RWPE1 (cell line): Measurements from ENCODE around the gene VAT1L.

Experiments used
- CTCF ChIA-PET: fragments of 350-600 bp; sonication (Branson Sonifier 250); formaldehyde crosslinking; extraction: SDS; loops from one replicate; lab custom pipeline; 2021; lab: Yijun Ruan, JAX
- POLR2A ChIA-PET: fragments of 400-600 bp; formaldehyde crosslinking; extraction: SDS; loops from one replicate; lab custom pipeline; 2020; ENCODE audit warnings: antibody characterized with exemption; ENCODE audit not compliant: low non-redundant PET; lab: Yijun Ruan, JAX
- DNase-seq: peaks from one replicate; pipeline ENCODE4 v3.0.0; 2012; ENCODE audit warnings: low spot score
- H3K27ac ChIP-seq: fragments of 450-650 bp; 2 replicates; pipeline ENCODE4 v1.5.1; 2017
- TF ChIP-seq, protein P1 (sequence below): fragments of 450-650 bp; conservative IDR thresholded peaks from 2 replicates; pipeline ENCODE4 v1.5.1; 2017; ENCODE audit warnings: low read depth, mild to moderate bottlenecking

The VAT1L gene

DNA sequence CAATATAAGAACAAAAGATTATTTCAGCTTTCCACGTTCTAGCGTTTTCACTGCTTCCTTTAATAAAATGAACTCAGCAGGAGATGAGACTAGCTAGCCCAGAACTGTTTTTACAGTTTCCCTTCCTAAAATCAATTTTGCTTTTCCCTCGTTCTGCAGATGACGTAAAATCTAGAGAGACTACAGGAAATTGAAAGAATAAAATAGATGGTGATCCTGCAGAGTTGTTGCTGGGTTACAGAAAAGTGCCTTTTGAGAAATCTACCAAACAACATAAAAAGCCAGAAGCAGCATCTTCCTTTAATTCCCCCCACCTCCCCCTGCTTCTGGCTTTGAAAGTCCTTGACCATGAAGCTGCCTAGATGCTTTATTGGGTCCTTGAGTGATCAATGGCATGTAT, 137.2 kb downstream of the VAT1L start:
- POLR2A ChIA-PET = no interaction called here
- CTCF ChIA-PET = interaction anchor here (0.7 kb wide), 1 partner anchor 77 kb away, joined by 4 read pairs; no protein-coding TSS in a partner anchor
- DNase-seq = no peak
- H3K27ac ChIP-seq = no peak overlapping the region
- TF ChIP-seq, protein P1, sequence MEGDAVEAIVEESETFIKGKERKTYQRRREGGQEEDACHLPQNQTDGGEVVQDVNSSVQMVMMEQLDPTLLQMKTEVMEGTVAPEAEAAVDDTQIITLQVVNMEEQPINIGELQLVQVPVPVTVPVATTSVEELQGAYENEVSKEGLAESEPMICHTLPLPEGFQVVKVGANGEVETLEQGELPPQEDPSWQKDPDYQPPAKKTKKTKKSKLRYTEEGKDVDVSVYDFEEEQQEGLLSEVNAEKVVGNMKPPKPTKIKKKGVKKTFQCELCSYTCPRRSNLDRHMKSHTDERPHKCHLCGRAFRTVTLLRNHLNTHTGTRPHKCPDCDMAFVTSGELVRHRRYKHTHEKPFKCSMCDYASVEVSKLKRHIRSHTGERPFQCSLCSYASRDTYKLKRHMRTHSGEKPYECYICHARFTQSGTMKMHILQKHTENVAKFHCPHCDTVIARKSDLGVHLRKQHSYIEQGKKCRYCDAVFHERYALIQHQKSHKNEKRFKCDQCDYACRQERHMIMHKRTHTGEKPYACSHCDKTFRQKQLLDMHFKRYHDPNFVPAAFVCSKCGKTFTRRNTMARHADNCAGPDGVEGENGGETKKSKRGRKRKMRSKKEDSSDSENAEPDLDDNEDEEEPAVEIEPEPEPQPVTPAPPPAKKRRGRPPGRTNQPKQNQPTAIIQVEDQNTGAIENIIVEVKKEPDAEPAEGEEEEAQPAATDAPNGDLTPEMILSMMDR = no peak

DNA sequence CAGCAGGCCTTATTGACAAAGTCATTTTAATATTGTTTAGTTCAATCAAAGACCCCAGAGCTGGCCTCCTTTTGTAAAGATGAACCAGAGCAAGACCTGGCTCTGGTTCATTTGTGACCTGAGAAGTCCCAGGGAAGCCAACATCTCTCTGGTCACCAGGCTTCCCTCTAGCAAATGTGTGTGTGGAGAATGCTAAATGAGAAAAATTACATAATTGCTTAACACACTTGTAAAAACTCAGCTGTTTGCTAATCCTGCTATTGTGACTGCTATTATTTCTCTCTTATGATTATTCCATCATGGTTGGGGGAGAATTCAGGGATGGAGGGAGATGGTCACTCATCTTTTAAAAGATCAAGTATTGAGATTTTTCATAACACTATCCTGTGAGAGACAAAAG, 139.7 kb downstream of the VAT1L start:
- H3K27ac ChIP-seq = no peak overlapping the region
- TF ChIP-seq, protein P1 = no peak
- ChIA-PET POLR2A (no interaction called here), CTCF (interaction anchor here (0.6 kb wide), 1 partner anchor 43 kb away, joined by 3 read pairs; no protein-coding TSS in a partner anchor)
- no peak for DNase-seq

DNA sequence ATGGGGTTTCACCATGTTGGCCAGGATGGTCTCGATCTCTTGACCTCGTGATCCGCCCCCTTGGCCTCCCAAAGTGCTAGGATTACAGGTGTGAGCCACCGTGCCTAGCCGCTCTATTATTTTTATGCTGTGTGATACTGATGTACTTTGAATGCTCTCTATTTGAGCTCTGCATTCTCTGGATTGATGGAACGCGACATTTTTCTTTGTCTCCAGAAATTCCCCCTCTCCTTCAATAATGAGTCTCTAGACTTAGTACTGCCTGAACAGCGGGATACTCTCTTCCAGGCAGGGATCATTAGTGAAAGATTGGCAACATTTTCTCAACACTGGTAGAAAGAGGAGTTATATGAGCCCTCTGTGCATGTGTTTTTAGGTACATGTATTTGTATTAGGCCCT, 140.6 kb downstream of the VAT1L start:
- no peak for DNase-seq
- ChIA-PET CTCF (no interaction called here), POLR2A (no interaction called here)
- TF ChIP-seq, protein P1 = no peak
- no peak overlapping the region for H3K27ac ChIP-seq

DNA sequence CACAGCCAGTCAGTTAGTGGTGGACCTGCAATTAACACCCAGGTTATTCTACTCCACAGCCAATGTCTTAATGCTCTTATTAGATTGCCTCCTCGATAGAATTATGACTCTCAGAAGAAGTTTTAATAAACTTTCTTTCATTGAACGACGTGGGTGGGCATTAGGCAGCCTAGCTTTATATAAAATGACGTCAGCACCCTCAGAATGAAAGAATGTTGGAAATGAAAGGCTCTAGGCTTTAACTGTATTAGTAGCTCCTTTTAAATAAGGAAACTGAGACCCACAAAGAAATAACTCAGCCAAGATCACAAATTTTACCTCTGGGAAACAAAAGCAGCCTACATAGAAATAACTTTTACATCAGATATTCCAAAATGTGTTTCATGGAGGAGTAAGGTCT, 142.7 kb downstream of the VAT1L start:
- POLR2A ChIA-PET = no interaction called here

DNA sequence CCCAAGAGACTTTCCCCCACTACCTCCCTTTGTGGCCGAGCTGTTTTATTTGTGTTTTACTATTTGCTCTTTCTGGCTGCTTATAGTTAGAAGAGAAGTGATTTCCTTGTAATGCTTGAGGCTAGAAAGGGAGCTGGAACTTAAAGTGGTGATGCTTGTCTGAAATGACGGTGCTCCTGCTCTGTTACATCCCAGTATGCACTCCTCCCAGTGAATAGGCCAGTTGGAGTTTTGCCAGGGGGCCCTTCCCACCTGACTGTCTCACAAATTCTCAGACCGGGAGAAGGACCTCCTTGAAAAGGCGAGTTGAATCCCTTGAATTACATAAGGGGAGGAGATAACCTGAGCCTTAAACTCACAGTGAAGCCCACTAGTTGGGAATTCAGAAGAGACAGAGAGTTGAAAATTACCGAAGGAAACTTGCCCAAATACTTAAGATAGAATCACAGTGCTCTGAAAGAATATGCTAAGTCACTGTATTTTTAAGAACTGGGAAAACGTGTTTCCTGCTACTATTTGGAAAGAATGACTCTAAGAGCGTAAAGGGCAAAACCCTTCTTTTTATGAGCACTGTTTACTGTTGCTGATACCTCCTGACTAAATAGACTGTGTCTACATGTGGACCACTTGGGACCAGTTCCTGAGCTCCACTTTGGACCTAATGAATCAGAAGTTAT, 149.2 kb downstream of the VAT1L start:
- no peak for DNase-seq

More for the DNA sequence above, 142.7 kb downstream of the VAT1L start:
- no peak overlapping the region for H3K27ac ChIP-seq
- CTCF ChIA-PET = interaction anchor here (0.6 kb wide), 2 partner anchors 302 to 959 kb away, joined by 3 read pairs; no protein-coding TSS in a partner anchor
- TF ChIP-seq, protein P1 = no peak
- no peak for DNase-seq

DNA sequence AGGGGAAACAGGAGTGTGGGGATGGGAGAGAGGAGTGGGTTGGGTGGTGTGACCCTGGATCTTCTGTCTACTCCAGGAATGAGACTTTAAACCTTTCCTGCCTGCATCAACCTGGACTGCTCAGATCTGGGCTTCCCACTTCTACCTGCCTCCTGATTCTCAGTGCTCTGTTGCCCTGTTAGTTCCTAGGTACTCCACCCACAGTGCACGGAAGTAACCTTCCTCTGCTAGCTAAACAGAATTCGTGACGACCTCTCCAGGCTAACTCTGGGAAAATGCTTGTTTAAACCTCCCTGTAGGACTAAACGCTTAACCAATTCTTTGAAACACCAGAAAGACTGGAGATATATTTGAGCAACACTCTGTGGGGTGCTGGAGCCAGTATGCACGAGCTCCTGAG, 150.5 kb downstream of the VAT1L start:
- no peak overlapping the region for H3K27ac ChIP-seq
- CTCF ChIA-PET = no interaction called here
- POLR2A ChIA-PET = no interaction called here
- TF ChIP-seq, protein P1 = no peak
- DNase-seq = no peak

More for the DNA sequence above, 149.2 kb downstream of the VAT1L start:
- ChIA-PET CTCF (interaction anchor here (0.6 to 0.7 kb wide), 2 partner anchors 162 to 354 kb away, joined by 3 to 4 read pairs; partner anchors contain the start of gene WWOX), POLR2A (no interaction called here)
- TF ChIP-seq, protein P1 = no peak
- H3K27ac ChIP-seq = no peak overlapping the region
